B cell (primary cell): ENCODE measurements around the gene TECTA.
"Not testable (repeated sequence)": the region's sequence is repeated elsewhere in the genome, so short reads cannot be mapped to it uniquely, and the experiment has no call there.

Experiments used
- EZH2 ChIP-seq: IDR thresholded peaks from 2 replicates; pipeline ENCODE4 v1.6.1; 2012; ENCODE audit warnings: borderline replicate concordance, low read depth, mild to moderate bottlenecking, moderate library complexity, low read length; ENCODE audit not compliant: insufficient read depth, poor library complexity, severe bottlenecking
- TF ChIP-seq, protein P1 (sequence below): fragments of 200-600 bp; IDR thresholded peaks from one replicate; pipeline ENCODE4 v1.8.0; 2022; ENCODE audit warnings: antibody characterized with exemption, mild to moderate bottlenecking

DNA sequence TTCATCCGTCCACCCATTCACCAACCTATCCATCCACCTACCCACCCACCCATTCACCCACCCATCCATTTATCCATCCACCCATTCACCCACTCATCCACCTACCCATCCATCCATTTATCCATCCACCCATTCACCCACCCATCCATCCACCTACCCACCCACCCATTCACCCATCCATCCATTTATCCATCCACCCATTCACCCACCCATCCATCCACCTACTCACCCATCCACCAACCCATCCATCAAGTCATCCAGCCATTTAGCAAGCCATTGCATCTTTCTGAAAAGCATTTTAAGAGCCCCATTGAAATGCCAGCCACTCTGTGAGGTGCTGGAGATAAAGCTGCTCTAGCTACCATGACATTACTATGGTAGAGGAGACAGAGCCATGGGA lies 14.0 kb downstream of the TECTA start:
- TF ChIP-seq, protein P1, sequence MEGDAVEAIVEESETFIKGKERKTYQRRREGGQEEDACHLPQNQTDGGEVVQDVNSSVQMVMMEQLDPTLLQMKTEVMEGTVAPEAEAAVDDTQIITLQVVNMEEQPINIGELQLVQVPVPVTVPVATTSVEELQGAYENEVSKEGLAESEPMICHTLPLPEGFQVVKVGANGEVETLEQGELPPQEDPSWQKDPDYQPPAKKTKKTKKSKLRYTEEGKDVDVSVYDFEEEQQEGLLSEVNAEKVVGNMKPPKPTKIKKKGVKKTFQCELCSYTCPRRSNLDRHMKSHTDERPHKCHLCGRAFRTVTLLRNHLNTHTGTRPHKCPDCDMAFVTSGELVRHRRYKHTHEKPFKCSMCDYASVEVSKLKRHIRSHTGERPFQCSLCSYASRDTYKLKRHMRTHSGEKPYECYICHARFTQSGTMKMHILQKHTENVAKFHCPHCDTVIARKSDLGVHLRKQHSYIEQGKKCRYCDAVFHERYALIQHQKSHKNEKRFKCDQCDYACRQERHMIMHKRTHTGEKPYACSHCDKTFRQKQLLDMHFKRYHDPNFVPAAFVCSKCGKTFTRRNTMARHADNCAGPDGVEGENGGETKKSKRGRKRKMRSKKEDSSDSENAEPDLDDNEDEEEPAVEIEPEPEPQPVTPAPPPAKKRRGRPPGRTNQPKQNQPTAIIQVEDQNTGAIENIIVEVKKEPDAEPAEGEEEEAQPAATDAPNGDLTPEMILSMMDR = not testable (repeated sequence)
- TF ChIP-seq EZH2 = not testable (repeated sequence)
